ENCODE measurements around the gene MAPK13. TPM values are rescaled to one million over a fixed set of nuclear protein-coding genes. Genes with fewer than 3 reads are reported as not detected.
A peak's percentile ranks its signal among the peaks of the same experiment; 100 is the strongest.
"Not testable (repeated sequence)": the region's sequence is repeated elsewhere in the genome, so short reads cannot be mapped to it uniquely, and the experiment has no call there.

MAPK13 gene
- total RNA-seq, 1 donor from 2014 or later = 71.7 TPM

DNA sequence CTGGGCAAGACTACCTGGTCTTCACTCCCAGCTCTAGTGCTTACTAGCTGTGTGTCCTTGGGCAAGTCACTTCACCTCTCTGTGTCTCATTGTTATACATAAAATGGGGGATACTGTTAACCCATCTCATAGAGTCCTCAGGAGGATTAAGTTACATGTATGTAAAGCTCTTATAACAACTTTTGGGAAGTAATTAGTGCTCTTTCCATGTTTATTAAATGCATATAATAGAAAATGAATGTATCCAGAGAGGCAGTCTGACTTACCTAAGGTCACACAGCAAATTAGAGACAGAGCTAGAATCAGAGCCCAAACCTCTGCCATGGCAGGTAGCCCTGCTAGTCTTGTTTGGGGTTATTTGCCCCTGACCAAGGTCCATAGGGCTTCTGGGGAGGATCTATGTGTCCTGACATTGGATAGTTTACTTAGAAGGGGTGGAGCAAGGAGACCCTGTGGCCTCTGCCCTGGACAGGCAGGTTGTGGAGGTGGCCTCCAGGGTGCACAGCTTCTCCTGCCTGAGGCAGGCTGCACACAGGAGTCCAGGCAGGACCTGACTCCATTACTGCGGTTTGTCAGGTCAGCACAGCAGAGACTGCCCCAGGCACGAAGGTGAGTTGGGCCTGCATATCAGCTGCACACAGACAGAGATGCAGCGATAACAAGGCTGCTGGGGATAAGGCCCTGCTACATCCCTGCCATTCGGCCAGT lies 8.4 kb upstream of the MAPK13 start:
- intact Hi-C loops (cut with DNase I) = no loop called here
- ATAC-seq (no peak), DNase-seq (no peak)
- no peak overlapping the region for H3K27ac ChIP-seq
- H3K4me3 ChIP-seq = no peak overlapping the region
- H3K4me1 ChIP-seq = peaks cover 47% of the 10 kb centered on the region
- TF ChIP-seq CTCF (IDR thresholded peaks at IDR 0.05) = no peak
- H3K27me3 ChIP-seq (ENCODE audit: low read depth) = no peaks in the 10 kb centered on the region
- H3K9me3 ChIP-seq = no peaks in the 10 kb centered on the region
- H3K36me3 ChIP-seq = no peaks in the 10 kb centered on the region

DNA sequence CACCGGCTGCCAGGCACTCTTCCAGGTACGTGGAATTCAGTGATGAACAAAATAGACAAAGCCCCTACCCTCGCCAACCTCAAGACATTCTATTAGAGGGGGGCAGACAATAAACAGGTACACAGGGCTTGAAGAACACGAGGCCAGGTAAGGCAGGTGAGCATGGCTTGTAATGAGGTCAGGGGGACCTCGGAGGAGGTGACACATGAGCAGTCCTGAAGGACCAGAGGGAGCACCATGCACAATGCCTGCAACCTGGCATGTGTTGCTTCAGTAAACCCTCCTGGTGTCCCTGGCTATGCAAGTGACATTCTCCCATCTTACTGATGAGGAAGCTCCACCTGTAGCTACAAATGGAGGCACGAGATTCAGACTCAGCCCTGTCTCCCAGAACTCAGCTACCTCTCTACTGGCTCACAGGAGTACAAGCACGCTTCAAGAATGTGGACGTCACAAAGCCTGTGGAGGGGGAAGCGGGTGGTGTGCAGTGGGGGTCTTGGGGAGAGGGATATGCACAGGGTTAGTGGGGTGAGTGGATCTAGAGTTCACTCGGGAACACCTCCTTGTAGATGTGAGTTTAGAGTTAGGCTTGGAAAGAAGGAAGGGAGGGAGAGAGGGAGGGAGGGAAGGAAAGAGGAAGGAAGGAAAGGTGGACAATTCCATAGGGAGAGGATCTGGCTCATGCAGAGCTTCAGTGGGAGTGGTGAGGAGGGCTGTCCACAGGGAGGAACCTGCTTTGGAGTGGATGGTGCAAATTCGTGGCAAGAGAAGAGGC lies 7.6 kb upstream of the MAPK13 start:
- Histone ChIP-seq H3K4me3 (no peak overlapping the region), H3K27ac (no peak overlapping the region), H3K4me1 (peaks cover 55% of the 10 kb centered on the region), H3K27me3 (ENCODE audit: low read depth) (no peaks in the 10 kb centered on the region), H3K36me3 (no peaks in the 10 kb centered on the region), H3K9me3 (no peaks in the 10 kb centered on the region)
- no peak for DNase-seq
- no peak for TF ChIP-seq CTCF (IDR thresholded peaks at IDR 0.05)
- intact Hi-C loops (cut with DNase I) = no loop called here
- no peak for ATAC-seq

- peak; percentile 87 for DNase-seq
- Histone ChIP-seq H3K27me3 (ENCODE audit: low read depth) (no peaks in the 10 kb centered on the region), H3K36me3 (no peaks in the 10 kb centered on the region), H3K4me3 (no peak overlapping the region), H3K27ac (peak overlapping the region; percentile 49), H3K9me3 (no peaks in the 10 kb centered on the region), H3K4me1 (peaks cover 51% of the 10 kb centered on the region)
- TF ChIP-seq CTCF (IDR thresholded peaks at IDR 0.05) = peak; percentile 57
- peak; percentile 74 to 86 for ATAC-seq
- intact Hi-C loops (cut with DNase I) = no loop called here
Observed at GRCh38 chr6:36123270-36124139, 6.8 kb upstream of the MAPK13 start.

DNA sequence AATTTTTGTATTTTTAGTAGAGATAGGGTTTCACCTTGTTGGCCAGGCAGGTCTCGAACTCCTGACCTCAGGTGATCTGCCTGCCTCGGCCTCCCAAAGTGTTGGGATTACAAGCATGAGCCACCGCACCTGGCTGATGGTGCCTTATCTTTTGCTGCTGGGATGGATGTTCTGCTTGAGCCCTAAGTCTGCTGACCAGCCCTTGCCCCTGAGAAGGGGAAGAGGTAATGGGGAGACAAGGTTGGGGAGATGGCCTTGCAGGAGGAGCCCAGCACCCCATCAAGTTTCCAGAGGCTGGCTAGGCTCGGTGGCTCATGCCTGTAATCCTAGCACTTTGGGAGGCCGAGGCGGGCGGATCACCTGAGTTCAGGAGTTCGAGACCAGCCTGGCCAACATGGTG lies 6.0 kb upstream of the MAPK13 start:
- H3K9me3 ChIP-seq; H3K4me3 ChIP-seq; ATAC-seq; H3K27ac ChIP-seq; H3K36me3 ChIP-seq; H3K27me3 ChIP-seq (ENCODE audit: low read depth); DNase-seq; intact Hi-C loops (cut with DNase I): not testable (repeated sequence)
- peaks cover 53% of the 10 kb centered on the region for H3K4me1 ChIP-seq

GRCh38 chr6:36124881-36125280 lies 5.4 kb upstream of the MAPK13 start:
- no peak for TF ChIP-seq CTCF (IDR thresholded peaks at IDR 0.05)
- peak; percentile 36 to 39 for ATAC-seq
- H3K36me3 ChIP-seq = no peaks in the 10 kb centered on the region
- no peaks in the 10 kb centered on the region for H3K27me3 ChIP-seq (ENCODE audit: low read depth)
- peak; percentile 80 for DNase-seq
- no peak overlapping the region for H3K27ac ChIP-seq
- H3K9me3 ChIP-seq = no peaks in the 10 kb centered on the region
- intact Hi-C loops (cut with DNase I) = no loop called here
- peaks cover 58% of the 10 kb centered on the region for H3K4me1 ChIP-seq
- no peak overlapping the region for H3K4me3 ChIP-seq

All from lower lobe of right lung (tissue), 2 donors.